Activated CD8-positive, alpha-beta memory T cell treated with anti-CD3 and anti-CD28 coated beads, Interleukin-2, amount 50 U/mL, for 24 hours (primary cell): ENCODE data around the gene APP.

Source experiments
- DNase-seq: peaks from one replicate; pipeline ENCODE4 v3.0.0-alpha.2; 2020; ENCODE audit errors: extremely low read depth

The APP gene

DNA sequence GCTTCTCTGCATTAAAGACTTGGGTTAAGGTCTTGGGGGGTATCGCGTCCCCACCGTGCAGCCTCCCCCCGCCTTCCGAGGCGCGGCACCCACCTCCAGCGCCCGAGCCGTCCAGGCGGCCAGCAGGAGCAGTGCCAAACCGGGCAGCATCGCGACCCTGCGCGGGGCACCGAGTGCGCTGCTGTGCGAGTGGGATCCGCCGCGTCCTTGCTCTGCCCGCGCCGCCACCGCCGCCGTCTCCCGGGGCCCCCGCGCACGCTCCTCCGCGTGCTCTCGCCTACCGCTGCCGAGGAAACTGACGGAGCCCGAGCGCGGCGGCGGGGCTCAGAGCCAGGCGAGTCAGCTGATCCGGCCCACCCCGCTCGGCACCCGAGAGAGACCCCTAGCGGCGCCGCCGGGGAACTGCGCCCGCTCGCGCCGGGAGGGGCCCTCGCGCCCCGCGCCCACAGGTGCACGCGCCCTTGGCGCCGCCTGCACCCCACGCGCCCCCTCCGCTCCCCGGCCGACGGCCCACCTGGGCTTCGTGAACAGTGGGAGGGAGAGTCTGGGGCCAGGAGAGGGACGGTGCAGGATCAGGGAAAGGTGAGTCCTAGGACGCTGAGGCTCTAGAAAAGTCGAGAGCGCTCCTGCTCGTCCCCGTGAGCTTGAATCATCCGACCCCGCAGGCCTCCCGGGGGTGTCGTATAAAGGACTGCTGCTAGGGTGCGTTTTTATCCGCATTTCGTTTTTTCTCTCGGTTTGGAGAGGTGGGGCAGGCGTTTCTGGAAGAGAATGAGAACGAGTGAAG is at the start of gene APP:
Gene APP, minus strand, starts transcription at position 300 of the 787 bp plus-strand sequence. Its CDS starts 150 bp downstream, at position 150.
- peak; percentile 62 for DNase-seq

DNA sequence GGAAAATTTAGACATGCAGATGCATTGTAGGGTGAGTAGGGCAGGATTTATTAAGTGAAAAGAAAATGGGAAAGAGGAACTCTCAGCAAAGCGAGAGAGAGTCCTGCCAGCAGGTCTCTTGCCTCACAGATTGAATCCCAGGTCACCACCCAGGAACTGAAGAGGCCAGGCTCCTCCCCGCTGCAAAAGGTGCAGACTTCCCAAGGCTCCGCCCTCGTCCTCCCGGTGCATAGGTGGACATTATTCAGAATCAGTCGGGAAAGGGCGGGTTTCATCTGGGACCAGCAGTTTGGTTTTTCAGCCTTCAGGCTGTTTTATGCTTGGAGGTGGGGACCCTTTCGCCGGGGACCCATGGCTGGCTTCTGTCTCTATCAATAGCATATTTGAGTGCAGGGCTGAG is 41.6 kb upstream of the APP start:
- DNase-seq: no peak

DNA sequence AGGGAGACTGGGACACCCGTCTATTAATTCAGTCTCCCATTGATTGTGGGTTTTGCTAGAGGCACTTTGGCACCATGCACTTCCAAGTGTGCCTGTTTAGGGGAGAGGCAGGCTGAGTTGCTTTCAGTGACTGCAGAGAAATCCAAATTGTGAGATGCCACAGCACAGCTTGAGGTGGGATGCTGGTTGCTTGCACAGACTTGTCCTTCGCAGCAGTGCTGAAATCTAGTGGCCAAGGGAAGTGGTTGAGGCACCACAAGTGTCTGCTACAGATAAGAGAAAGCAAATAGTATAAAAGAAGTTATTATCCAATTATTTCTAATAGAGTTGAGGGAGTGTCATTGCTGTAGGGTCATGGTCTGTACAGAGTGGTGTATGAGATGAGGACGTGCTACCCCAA is 40.0 kb upstream of the APP start:
- DNase-seq: no peak

DNA sequence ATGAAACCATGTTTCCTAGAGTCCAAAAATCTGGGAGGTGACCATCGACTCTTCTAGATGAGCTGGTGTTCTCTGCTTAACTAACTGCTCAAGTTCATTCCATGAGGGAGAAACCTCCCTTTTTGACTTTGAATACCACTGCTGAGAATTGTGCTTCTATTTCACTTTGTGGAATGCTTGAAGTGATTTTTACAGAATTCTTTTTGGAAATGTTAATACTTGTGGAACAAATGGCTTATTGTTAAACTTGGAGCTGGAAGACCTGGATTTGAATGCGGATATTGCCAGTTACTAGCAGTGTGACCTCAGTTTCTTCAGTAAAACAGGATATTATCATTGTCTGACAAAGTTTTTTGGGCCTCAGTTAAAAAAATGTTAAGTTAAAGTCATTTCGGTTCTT is 36.5 kb upstream of the APP start:
- no peak for DNase-seq

DNA sequence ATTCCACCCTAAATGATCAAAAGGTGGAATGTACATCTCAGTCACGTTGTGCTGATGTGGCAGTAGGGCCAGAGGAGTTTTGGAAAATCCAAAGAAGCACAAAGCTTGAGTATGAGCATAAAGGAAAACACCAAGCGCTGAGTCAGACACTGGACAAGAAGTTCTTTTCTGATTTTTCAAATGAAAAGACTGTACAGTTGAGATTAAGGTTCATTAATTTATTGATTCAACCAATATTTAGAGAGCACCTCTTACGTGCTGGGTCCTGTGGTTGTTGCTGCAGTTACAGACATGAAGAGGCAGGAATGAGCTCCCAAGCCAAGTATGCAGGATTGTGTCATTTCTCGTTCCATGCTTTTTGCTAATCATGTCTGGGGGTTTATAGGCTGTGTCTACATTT is 28.9 kb upstream of the APP start:
- DNase-seq: no peak

DNA sequence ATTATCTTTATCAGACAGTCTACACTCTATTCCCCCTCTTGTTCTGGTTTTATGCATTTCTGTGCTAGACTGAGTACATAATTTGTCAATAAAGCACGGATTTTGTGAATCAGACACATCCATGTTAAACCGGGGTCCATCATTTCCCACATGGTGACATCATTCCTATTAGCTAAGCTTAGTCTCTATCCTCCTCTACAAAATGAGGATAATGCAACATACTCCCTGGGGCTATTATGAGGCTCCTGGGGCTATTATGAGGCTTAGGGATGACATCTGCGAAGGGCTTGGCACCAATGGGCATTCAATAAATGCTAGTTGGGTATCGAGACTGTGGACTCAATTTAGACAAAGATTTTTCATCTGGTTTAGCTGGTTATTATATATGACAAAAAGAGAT is 25.1 kb upstream of the APP start:
- no peak for DNase-seq

DNA sequence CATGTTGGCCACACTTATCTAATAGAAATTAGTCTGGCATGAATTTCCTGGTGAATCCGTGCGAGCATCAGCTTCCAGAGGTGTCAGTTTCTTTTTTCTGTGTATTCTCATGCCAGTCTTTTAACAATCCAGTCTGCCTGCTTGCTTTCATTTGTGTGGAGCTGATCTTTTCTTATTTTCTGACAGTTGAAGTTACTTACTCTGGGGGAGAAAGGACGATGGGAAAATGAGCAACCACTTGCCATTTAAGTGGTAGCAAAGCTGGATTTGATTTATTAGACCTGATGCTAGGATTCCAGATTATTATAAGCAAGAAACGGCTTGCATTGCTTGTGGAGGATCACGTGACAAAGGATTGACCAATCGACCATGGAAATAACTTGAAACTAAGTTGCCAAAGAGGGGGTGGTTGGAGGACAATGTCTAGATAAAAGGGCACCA is 24.3 kb upstream of the APP start:
- DNase-seq: no peak

DNA sequence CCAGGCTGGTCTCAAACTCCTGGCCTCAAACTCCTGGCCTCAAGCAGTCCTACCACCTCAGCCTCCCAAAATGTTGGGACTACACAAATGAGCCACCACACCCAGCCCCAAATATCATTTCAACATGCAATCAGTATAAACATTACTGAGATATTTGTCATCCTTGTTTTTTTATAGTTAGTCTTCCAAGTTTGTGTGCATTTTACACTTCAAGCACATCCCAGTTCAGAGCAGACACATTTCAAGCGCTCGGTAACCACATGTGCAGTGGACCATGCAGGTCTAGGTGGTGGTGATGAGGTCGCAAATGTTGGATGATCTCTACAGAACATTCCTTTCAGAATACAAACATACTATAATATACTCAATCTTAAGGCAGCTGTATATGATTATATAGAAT is 23.8 kb upstream of the APP start:
- DNase-seq: no peak

DNA sequence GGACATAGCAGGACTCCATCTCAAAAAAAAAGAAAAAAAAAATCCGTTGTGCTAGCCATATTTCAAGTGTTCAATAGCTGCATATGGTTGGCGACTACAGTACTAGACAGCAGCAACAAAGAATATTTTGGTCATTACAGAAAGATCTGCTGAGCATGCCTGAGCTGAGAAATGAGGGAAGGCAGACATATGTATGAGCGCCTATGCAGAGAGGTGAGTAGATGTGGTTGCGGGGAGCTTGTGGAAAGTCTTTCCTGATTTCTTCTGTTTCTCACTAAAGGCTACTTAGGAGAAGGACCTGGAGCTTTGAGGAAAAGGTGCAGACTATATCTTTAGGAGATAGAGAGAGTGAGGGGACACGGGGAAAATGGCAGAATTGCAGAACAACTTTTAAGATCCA is 21.0 kb upstream of the APP start:
- no peak for DNase-seq

DNA sequence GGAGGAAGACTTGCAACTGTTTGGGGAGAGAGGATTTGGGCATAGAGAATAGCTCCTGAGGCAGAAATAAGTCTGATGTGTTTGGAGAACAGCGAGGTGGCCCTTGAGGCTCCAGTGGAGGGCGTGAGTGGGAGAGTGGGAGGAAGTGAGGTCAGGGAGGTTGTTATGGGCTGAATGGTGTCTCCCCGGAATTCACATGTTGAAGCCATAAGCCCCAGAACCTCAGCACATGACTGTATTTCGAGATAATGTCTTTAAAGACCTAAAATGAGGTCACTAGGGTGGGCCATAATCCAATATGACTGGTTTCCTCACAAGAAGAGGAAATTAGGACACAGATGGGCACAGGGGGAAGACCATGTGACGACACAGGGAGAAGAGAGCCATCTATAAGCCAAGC is 17.9 kb upstream of the APP start:
- DNase-seq: no peak

DNA sequence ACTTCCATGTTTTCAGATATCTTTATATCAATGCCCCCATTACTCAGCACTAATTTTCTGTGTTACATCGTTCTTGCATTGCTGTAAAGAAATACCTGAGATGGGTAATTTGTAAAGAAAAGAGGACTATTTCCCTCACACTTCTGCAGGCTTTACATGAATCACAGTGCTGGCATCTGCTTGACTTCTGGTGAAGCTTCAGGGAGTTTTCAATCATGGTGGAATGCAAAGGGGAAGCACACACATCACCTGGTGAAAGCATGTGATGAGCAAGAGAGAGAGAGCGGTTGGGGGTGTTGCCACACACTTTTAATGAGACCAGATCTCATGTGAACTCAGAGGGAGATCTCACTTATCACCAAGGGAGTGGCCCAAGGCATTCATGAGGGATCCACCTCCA is 14.9 kb upstream of the APP start:
- no peak for DNase-seq

DNA sequence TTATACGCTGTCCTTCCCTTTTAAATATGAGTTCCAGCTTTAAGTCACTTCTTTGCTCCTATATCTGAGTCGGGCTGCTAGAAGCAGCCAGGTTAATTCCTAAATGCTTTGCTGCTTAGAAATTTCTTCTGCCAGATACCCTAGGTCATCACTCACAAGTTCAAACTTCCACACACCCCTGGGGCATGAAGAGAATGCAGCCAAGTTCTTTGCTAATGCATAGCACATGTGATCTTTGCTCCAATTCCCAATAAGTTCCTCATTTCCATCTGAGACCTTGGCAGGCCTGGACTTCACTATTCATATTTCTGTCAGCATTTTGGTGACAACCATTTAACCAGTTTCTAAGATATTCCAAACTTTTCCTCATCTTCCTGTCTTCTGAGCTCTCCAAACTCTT is 14.5 kb upstream of the APP start:
- DNase-seq: no peak

DNA sequence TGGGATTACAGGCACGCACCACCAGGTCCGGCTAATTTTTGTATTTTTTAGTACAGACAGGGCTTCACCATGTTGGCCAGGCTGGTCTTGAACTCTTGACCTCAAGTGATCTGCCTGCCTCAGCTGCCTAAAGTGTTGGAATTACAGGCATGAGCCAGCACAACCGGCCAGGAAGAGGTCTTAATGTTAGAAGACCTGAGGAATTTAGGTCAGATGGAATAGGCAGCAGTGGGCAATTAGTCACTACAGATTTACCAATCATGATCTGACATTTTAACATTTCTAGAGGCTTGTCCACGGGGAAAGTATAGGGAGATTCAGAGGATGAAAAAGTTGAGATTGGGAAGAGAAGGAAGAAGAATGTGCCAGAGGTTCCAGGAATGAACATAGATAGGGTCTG is 8.9 kb upstream of the APP start:
- DNase-seq: no peak

DNA sequence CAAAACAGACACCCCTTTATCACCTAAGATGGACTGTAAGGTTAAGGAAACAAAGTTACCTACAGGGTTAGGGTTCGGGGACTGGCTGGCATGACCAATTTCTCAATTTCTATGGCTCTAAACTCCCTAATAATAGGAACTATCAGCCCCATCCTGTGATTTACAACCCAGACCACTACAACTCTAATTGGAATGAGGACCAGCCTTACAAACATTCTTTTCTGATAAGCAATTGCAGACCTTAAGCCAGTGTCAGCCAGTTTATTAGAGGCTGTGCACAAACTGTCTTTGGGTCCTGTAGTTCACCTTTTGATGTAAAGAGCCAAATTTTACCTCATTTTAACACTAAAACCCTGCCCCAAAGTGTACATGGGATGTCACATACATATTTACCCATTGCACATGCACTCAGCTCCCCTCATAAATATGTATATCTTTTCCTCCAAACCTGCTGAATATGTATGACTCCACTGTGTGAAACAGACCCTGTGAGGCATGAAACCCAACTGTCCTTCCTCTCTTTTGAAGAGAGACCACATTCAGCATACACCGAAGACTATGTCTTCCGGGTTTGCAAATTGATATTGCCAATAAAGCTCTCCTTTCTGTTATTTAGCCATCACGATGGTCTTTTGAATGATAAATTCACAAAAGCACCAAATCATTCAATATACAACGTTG is 7.3 kb upstream of the APP start:
- no peak for DNase-seq

DNA sequence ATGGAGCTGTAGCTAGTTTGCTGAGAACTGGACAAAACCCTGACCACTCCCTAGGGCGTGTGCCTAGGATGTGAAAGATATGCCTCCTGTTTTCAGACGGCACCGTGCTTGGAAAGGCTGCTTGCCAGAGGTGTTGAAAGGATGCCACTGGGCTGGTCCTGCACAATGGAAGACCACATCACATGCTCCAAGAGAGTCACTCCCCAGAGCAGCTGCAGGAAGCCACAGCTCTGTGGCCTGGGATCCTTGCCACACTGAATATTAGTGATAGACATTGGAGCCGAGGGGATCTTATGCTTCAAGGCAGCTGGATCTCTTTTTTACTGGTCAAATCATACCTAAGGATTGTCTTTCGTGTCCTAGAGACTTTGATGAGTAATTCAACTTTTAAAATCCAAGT is 6.6 kb upstream of the APP start:
- DNase-seq: no peak

DNA sequence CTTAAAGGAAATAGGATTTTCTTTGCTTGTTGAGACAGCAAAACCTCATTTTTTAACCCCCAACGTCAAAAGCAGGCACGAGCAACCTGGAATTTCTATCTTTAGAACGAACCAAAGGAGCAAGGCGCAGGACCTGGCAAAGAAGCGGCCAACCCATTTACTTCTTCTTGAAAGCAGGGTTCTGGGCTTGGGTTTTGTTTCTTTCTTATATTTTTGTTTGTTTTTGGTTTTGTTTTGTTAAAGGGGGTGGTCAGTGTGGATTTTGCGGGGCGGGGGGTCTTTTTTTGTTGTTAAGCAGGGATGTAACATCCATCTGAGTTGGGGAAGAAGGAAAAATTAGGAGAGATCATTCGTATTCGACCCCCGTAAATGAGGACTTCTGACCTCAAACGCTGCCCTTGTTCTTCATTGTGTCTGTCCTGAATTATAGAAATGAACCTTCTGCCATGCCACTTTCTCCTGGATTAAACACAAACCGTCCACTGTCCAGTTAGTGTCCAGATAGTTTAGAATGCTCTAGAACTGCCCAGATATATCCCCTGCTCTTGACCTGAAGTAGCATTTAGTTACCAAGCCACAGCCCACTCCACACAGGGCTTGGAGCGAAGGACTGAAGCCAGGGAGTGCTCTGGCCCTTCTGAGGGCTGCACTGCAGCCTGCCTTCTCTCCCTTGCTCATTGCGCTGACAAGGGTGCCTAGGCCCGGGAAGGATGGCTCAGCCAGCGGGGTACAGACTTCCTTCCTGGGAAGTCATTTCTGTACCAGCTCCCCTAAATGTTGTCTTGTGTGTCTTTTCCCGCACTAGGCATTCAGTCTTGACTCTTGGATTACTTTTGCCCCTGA is 909 bp upstream of the APP start:
- no peak for DNase-seq

DNA sequence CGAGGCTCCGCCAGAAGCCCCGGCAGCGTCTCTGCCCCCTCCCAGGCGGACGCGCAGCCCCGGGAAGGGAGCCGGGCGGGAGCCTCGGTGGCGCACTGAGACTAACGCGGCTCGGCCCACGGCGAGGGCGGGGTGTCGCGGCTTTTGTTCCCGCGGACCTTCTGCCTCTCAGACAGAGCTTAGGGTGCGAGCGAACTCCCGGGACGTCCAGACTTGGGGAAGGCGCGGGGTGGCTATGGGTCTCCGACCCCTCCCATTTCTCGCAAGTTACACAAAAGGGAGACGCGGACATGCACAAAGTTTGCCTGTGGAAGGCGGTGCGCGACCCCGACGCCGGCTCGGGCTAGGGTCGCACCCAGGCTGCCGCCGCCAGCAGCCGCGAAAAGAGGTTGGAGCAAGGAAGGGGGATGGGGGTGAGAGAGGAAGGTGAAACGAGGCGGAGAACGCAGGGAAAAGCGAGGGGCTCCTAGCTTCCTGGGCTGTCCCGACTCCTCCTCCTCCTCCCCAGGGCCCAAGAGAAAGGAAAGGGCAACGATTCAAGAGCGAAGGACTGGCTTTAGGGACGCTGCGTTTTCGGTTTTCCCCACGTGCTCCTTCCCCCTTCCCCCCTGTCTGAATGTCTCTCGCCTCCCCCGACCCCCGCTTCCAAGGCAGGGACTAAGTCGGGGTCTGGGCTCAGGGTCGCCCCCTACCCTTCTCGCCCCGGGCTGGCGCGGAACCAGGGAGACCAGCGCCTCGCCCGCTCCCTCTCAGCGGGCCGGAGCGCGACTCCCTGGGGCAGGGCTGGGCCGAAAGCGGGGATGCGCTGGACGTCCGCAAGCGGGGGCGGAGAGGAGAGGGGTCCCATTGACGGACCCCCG is 729 bp downstream of the APP start:
- no peak for DNase-seq

DNA sequence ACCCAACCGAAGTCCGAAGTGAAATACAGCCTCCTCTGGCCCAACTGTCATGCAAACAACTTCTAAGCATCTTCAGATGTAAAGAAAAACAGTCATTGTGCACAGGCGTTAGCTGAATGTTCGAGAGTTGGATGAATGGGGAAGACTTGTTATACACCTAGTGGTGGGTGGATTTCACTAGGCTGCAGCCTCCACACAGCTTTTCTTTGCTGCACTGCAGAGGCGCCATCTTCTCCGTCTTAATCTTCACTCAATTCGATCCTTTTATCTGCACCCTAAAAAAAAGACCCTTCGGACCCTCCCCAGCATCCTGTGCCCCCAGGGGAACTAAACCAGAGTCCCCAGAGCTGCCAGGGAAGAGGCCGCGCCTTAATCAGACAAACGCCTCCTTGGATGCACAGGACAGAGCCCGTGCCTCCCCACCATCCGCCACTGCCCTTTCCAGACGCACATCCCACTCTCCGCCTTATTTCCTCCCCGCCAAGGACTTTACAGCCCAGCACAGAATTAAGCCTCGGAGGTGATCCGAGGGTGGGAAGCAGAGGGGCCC is 1.4 kb downstream of the APP start:
- no peak for DNase-seq

DNA sequence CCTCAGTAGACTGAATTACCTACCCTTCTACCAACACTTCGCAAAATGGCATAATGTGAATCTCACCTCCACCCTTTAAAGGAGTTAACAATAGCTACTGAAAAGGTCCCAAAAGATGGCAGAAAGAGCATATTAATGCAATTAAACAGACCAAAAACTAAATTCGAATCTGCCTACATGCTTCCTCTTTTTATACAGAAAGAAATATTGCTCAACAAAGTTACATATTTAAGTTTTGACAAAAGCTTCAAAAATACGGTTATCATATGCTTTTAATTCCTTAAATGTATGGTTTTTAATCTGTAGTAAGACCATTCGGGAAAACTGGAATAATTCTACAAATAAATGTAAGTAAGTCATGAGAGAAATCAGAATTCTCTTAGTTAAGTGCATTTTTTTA is 2.2 kb downstream of the APP start:
- DNase-seq: no peak

DNA sequence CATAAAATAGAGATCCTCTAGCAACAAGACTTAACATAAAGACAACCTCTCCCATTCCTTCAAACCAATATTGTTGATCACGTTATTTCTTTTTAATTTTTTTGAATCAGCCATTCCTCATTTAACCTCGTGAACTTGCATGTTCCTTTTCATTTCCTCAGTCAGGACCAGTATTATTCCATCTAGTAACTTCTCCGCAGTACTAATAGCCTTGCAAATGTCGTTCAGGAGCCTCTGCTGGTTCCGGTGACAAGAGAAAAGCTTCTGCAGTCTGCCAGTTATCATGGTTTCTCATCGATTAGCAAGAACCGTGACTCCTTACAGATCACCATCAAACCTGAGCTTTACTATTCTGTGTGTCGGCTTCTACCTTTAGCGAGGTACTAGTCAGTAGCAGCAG is 3.0 kb downstream of the APP start:
- DNase-seq: no peak

DNA sequence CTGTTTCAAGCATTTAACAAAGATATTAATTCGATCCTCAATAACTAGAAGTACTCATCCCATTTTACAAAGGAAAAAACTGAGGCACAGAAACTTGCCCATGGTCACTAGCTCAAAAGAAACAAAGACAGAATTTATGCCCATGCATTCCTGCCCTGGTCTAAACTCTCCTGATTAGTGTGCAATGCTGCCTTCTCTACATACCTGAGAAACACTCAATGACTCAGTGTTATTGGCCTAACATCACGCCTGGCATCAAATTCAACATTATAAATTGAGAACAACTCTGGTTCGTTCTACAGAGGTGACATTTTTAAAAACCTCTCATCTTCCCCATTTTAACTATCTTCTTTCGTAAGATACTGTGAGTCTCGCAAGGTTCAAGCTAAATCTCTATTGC is 5.2 kb downstream of the APP start:
- no peak for DNase-seq
